Islet of Langerhans (tissue), 1 donor: ENCODE data around the gene ASCC3.
A peak's percentile ranks its signal among the peaks of the same experiment; 100 is the strongest.
"Not testable (repeated sequence)": the region's sequence is repeated elsewhere in the genome, so short reads cannot be mapped to it uniquely, and the experiment has no call there.

Experiments used
- FAIRE-seq: peaks from one replicate; lab custom pipeline; 2011; peaks lifted over from hg19 to GRCh38; lab: Jason Lieb, UNC

Gene ASCC3

GRCh38 chr6:100801036-100801435 is 80.1 kb downstream of the ASCC3 start:
- peak; percentile 62 for FAIRE-seq

- no peak for FAIRE-seq
These were observed 84.9 kb downstream of the ASCC3 start for GRCh38 chr6:100796049-100796823.

- FAIRE-seq = no peak
These were observed 91.0 kb downstream of the ASCC3 start for GRCh38 chr6:100790084-100790483.

- FAIRE-seq = no peak
These were observed 95.1 kb downstream of the ASCC3 start for GRCh38 chr6:100785982-100786381.

- no peak for FAIRE-seq
These were observed 100.5 kb downstream of the ASCC3 start for GRCh38 chr6:100780648-100781047.

- peak; percentile 96 for FAIRE-seq
These were observed 105.5 kb downstream of the ASCC3 start for GRCh38 chr6:100775667-100776066.

- no peak for FAIRE-seq
These were observed 106.4 kb downstream of the ASCC3 start for GRCh38 chr6:100774681-100775080.

GRCh38 chr6:100768816-100769351 is 112.2 kb downstream of the ASCC3 start:
- FAIRE-seq = no peak

- FAIRE-seq = no peak
These were observed 117.4 kb downstream of the ASCC3 start for GRCh38 chr6:100763617-100764241.

- FAIRE-seq = no peak
These were observed 119.3 kb downstream of the ASCC3 start for GRCh38 chr6:100761841-100762240.

GRCh38 chr6:100758386-100758785 is 122.7 kb downstream of the ASCC3 start:
- FAIRE-seq = not testable (repeated sequence)

GRCh38 chr6:100753421-100753820 is 127.7 kb downstream of the ASCC3 start:
- no peak for FAIRE-seq

- no peak for FAIRE-seq
These were observed 129.5 kb downstream of the ASCC3 start for GRCh38 chr6:100751590-100751989.

- no peak for FAIRE-seq
These were observed 135.6 kb downstream of the ASCC3 start for GRCh38 chr6:100745419-100746041.

- FAIRE-seq = no peak
These were observed 140.7 kb downstream of the ASCC3 start for GRCh38 chr6:100740439-100740838.

GRCh38 chr6:100737720-100738119 is 143.4 kb downstream of the ASCC3 start:
- FAIRE-seq = not testable (repeated sequence)

- FAIRE-seq = no peak
These were observed 149.7 kb downstream of the ASCC3 start for GRCh38 chr6:100731411-100731810.

GRCh38 chr6:100730001-100730980 is 150.8 kb downstream of the ASCC3 start:
- FAIRE-seq = no peak

- peak; percentile 87 for FAIRE-seq
These were observed 154.5 kb downstream of the ASCC3 start for GRCh38 chr6:100726666-100727065.

GRCh38 chr6:100724696-100725095 is 156.4 kb downstream of the ASCC3 start:
- no peak for FAIRE-seq

GRCh38 chr6:100724222-100724621 is 156.9 kb downstream of the ASCC3 start:
- no peak for FAIRE-seq

- no peak for FAIRE-seq
These were observed 159.9 kb downstream of the ASCC3 start for GRCh38 chr6:100721256-100721655.
